Mesenchymal stem cell (in vitro differentiated cells and primary cell): ENCODE results near the gene CRY2.
A peak's percentile ranks its signal among the peaks of the same experiment; 100 is the strongest.

ENCODE experiments used
- DNase-seq: peaks from one replicate; pipeline ENCODE4 v3.0.0-alpha.2; 2013
- H2AFZ ChIP-seq: one replicate; pipeline ENCODE4 v1.6.1; 2013; ENCODE audit warnings: low read depth, mild to moderate bottlenecking, control low read depth, inconsistent platforms, low read length, moderate library complexity
- H2AK5ac ChIP-seq: 2 replicates; pipeline ENCODE4 v1.6.1; 2013; ENCODE audit warnings: low read length, moderate library complexity, mild to moderate bottlenecking, inconsistent platforms; ENCODE audit not compliant: severe bottlenecking
- H2BK120ac ChIP-seq: one replicate; pipeline ENCODE4 v1.6.1; 2013; ENCODE audit warnings: low read depth, mild to moderate bottlenecking, inconsistent platforms, low read length, moderate library complexity
- H2BK12ac ChIP-seq, 2 experiments: one replicate each; pipeline ENCODE4 v1.6.1; 2013; ENCODE audit warnings: inconsistent platforms in 2 of 2, low read length in 2 of 2, mild to moderate bottlenecking in 2 of 2, moderate library complexity in 2 of 2, control low read depth in 1 of 2
- H2BK15ac ChIP-seq: one replicate; pipeline ENCODE4 v1.6.1; 2013; ENCODE audit warnings: mild to moderate bottlenecking, low read depth, inconsistent platforms; ENCODE audit not compliant: poor library complexity, severe bottlenecking
- H2BK5ac ChIP-seq: 2 replicates; pipeline ENCODE4 v1.6.1; 2013; ENCODE audit warnings: low read depth, mild to moderate bottlenecking, low read length, control low read depth, inconsistent platforms; ENCODE audit not compliant: poor library complexity, severe bottlenecking
- H3K14ac ChIP-seq, 2 experiments: one replicate each; pipeline ENCODE4 v1.6.1; 2013; ENCODE audit warnings: inconsistent platforms in 2 of 2, low read length in 2 of 2, control low read depth in 1 of 2, mild to moderate bottlenecking in 1 of 2, moderate library complexity in 1 of 2
- H3K18ac ChIP-seq, 2 experiments: one replicate each; pipeline ENCODE4 v1.6.1; 2013; ENCODE audit warnings: inconsistent platforms in 2 of 2, low read length in 2 of 2, control low read depth in 1 of 2, low read depth in 1 of 2, mild to moderate bottlenecking in 1 of 2
- H3K23ac ChIP-seq, 2 experiments: one replicate each; pipeline ENCODE4 v1.6.1; 2013; ENCODE audit warnings: inconsistent platforms in 2 of 2, low read length in 2 of 2, mild to moderate bottlenecking in 2 of 2, moderate library complexity in 2 of 2, control low read depth in 1 of 2
- H3K27ac ChIP-seq: 2 replicates; pipeline ENCODE4 v1.5.1; 2013; ENCODE audit warnings: mild to moderate bottlenecking, moderate library complexity, low read length, control low read depth, inconsistent platforms; ENCODE audit not compliant: poor library complexity, severe bottlenecking
- H3K27me3 ChIP-seq, 2 experiments: 2 replicates each; pipeline versions ENCODE4 v1.6.1 to v1.7.0; 2013; ENCODE audit warnings: low read length in 2 of 2, mild to moderate bottlenecking in 2 of 2, moderate library complexity in 2 of 2, control low read depth in 1 of 2, inconsistent platforms in 1 of 2; ENCODE audit not compliant: control insufficient read depth in 1 of 2, insufficient read depth in 1 of 2
- H3K36me3 ChIP-seq, 2 experiments: 2 replicates each; pipeline versions ENCODE4 v1.6.1 to v1.7.0; 2013; ENCODE audit warnings: low read length in 2 of 2, control low read depth in 1 of 2, inconsistent platforms in 1 of 2, low read depth in 1 of 2, mild to moderate bottlenecking in 1 of 2; ENCODE audit not compliant: insufficient read depth in 2 of 2, control insufficient read depth in 1 of 2
- H3K4ac ChIP-seq, 2 experiments: one replicate each; pipeline ENCODE4 v1.6.1; 2013; ENCODE audit warnings: inconsistent platforms in 2 of 2, low read length in 2 of 2, mild to moderate bottlenecking in 2 of 2, moderate library complexity in 2 of 2, control low read depth in 1 of 2, low read depth in 1 of 2
- H3K4me1 ChIP-seq: 2 replicates; pipeline ENCODE4 v1.6.1; 2013; ENCODE audit warnings: low read depth, low read length, control low read depth; ENCODE audit not compliant: control insufficient read depth, insufficient read depth
- H3K4me2 ChIP-seq: 2 replicates; pipeline ENCODE4 v1.6.1; 2013; ENCODE audit warnings: low read length, mild to moderate bottlenecking, inconsistent platforms; ENCODE audit not compliant: poor library complexity, severe bottlenecking
- H3K4me3 ChIP-seq, 2 experiments: 2 replicates each; pipeline versions ENCODE4 v1.5.1 to v1.7.0; 2013; ENCODE audit warnings: low read length in 2 of 2, mild to moderate bottlenecking in 2 of 2, control low read depth in 1 of 2, low read depth in 1 of 2; ENCODE audit not compliant: insufficient read depth in 1 of 2
- H3K79me1 ChIP-seq: replicated peaks from 2 replicates; pipeline ENCODE4 v1.6.1; 2013; ENCODE audit warnings: mild to moderate bottlenecking, control low read depth, low read length, inconsistent platforms; ENCODE audit not compliant: poor library complexity, severe bottlenecking
- H3K9ac ChIP-seq: 2 replicates; pipeline ENCODE4 v1.7.0; 2013; ENCODE audit warnings: mild to moderate bottlenecking, low read length, moderate library complexity
- H3K9me3 ChIP-seq: 2 replicates; pipeline ENCODE4 v1.7.0; 2013; ENCODE audit warnings: mild to moderate bottlenecking, low read length; ENCODE audit not compliant: control insufficient read depth
- H4K8ac ChIP-seq: one replicate; pipeline ENCODE4 v1.6.1; 2013; ENCODE audit warnings: inconsistent platforms, mild to moderate bottlenecking, low read length, moderate library complexity
- H4K91ac ChIP-seq: one replicate; pipeline ENCODE4 v1.6.1; 2013; ENCODE audit warnings: mild to moderate bottlenecking, low read length, inconsistent platforms
- WGBS: methylation state at CpG from one replicate; pipeline ENCODE4 v1.1.7; 2013; ENCODE audit warnings: mixed read lengths; 5-methylcytosine and 5-hydroxymethylcytosine counted together

CRY2 gene

GRCh38 chr11:45876401-45876800, 29.1 kb downstream of the CRY2 start:
- Histone ChIP-seq H2BK12ac (no peak overlapping the region), H3K36me3 (peaks cover 28 to 71% of the 10 kb centered on the region in 2 experiments), H2AK5ac (no peak overlapping the region), H3K27ac (no peak overlapping the region), H2AFZ (no peak overlapping the region), H3K4me3 (no peak overlapping the region), H3K4ac (no peak overlapping the region), H2BK15ac (no peak overlapping the region), H2BK120ac (no peak overlapping the region), H3K9ac (no peak overlapping the region), H3K4me2 (no peak overlapping the region), H3K27me3 (no peaks in the 10 kb centered on the region), H3K4me1 (peaks cover 16% of the 10 kb centered on the region), H4K8ac (no peak overlapping the region), H3K23ac (no peak overlapping the region), H4K91ac (no peak overlapping the region), H2BK5ac (no peak overlapping the region), H3K79me1 (no peaks in the 10 kb centered on the region), H3K9me3 (no peaks in the 10 kb centered on the region), H3K18ac (no peak overlapping the region), H3K14ac (no peak overlapping the region)
- no peak for DNase-seq
- 81% methylated on average over 6 of the region's 6 CpGs for WGBS

- no peak overlapping the region for H2BK5ac ChIP-seq
- no peak overlapping the region for H3K23ac ChIP-seq
- 99% methylated on average over 8 of the region's 8 CpGs for WGBS
Observed at GRCh38 chr11:45877221-45877620, 29.9 kb downstream of the CRY2 start.

GRCh38 chr11:45877845-45878244, 30.6 kb downstream of the CRY2 start:
- no peak for DNase-seq
- Histone ChIP-seq H3K4ac (no peak overlapping the region), H3K27ac (no peak overlapping the region), H3K18ac (no peak overlapping the region), H4K91ac (no peak overlapping the region), H4K8ac (no peak overlapping the region), H2BK5ac (no peak overlapping the region), H2AFZ (no peak overlapping the region), H2BK120ac (no peak overlapping the region), H3K23ac (no peak overlapping the region), H3K27me3 (no peaks in the 10 kb centered on the region), H2AK5ac (no peak overlapping the region), H2BK12ac (no peak overlapping the region), H3K14ac (no peak overlapping the region), H3K9me3 (no peaks in the 10 kb centered on the region), H2BK15ac (no peak overlapping the region), H3K79me1 (no peaks in the 10 kb centered on the region), H3K4me1 (peaks cover 22% of the 10 kb centered on the region), H3K9ac (no peak overlapping the region), H3K4me3 (no peak overlapping the region), H3K36me3 (peaks cover 32 to 73% of the 10 kb centered on the region in 2 experiments), H3K4me2 (no peak overlapping the region)
- WGBS, result 95% methylated on average over 3 of the region's 3 CpGs

More at GRCh38 chr11:45877221-45877620, 29.9 kb downstream of the CRY2 start:
- H3K9me3 ChIP-seq, result no peaks in the 10 kb centered on the region
- no peak overlapping the region for H3K14ac ChIP-seq
- no peak overlapping the region for H2AK5ac ChIP-seq
- no peak overlapping the region for H3K27ac ChIP-seq
- no peak overlapping the region for H2BK15ac ChIP-seq
- H4K8ac ChIP-seq, result no peak overlapping the region
- H2BK12ac ChIP-seq, result no peak overlapping the region
- no peak overlapping the region for H4K91ac ChIP-seq
- H3K4me2 ChIP-seq, result no peak overlapping the region
- no peak for DNase-seq
- H3K27me3 ChIP-seq, result no peaks in the 10 kb centered on the region
- peaks cover 26 to 71% of the 10 kb centered on the region in 2 experiments for H3K36me3 ChIP-seq
- H3K79me1 ChIP-seq, result no peaks in the 10 kb centered on the region
- H3K9ac ChIP-seq, result no peak overlapping the region
- H2AFZ ChIP-seq, result no peak overlapping the region
- H3K4me1 ChIP-seq, result peaks cover 23% of the 10 kb centered on the region
- H3K4me3 ChIP-seq, result no peak overlapping the region
- H2BK120ac ChIP-seq, result no peak overlapping the region
- H3K4ac ChIP-seq, result no peak overlapping the region
- H3K18ac ChIP-seq, result no peak overlapping the region

GRCh38 chr11:45879803-45880686, 32.8 kb downstream of the CRY2 start:
- H2AFZ ChIP-seq, result no peak overlapping the region
- no peaks in the 10 kb centered on the region for H3K27me3 ChIP-seq
- H2BK15ac ChIP-seq, result no peak overlapping the region
- H3K27ac ChIP-seq, result no peak overlapping the region
- no peak overlapping the region for H3K14ac ChIP-seq
- no peak overlapping the region for H4K8ac ChIP-seq
- peaks cover 19% of the 10 kb centered on the region for H3K4me1 ChIP-seq
- H3K79me1 ChIP-seq, result no peaks in the 10 kb centered on the region
- H2BK120ac ChIP-seq, result no peak overlapping the region
- H2AK5ac ChIP-seq, result no peak overlapping the region
- H3K4ac ChIP-seq, result no peak overlapping the region
- H3K36me3 ChIP-seq, result peaks cover 40 to 68% of the 10 kb centered on the region in 2 experiments
- H3K9me3 ChIP-seq, result no peaks in the 10 kb centered on the region
- H3K23ac ChIP-seq, result no peak overlapping the region
- peak overlapping the region; percentile 63 to 72 for H2BK12ac ChIP-seq
- H3K4me3 ChIP-seq, result no peak overlapping the region
- H3K18ac ChIP-seq, result no peak overlapping the region
- WGBS, result 49% methylated on average over 7 of the region's 7 CpGs
- H3K9ac ChIP-seq, result no peak overlapping the region
- H4K91ac ChIP-seq, result peak overlapping the region; percentile 40
- H3K4me2 ChIP-seq, result no peak overlapping the region
- DNase-seq, result peak; percentile 78
- H2BK5ac ChIP-seq, result no peak overlapping the region
